K562 (cell line): ENCODE data around the gene MYBPHL. TPM values are rescaled to one million over a fixed set of nuclear protein-coding genes. Genes with fewer than 3 reads are reported as not detected.
A peak's percentile ranks its signal among the peaks of the same experiment; 100 is the strongest.

ENCODE experiments used
- HDAC2 ChIP-seq: fragments of 450-650 bp; IDR thresholded peaks from 2 replicates; pipeline ENCODE4 v1.6.1; 2016; ENCODE audit warnings: mild to moderate bottlenecking
- IRF2 ChIP-seq: sonication (generic); formaldehyde crosslinking; IDR thresholded peaks from 2 replicates; pipeline ENCODE4 v1.8.1; 2022; ENCODE audit warnings: mild to moderate bottlenecking, missing genetic modification reagents
- LEF1 ChIP-seq: fragments of 450-650 bp; IDR thresholded peaks from 2 replicates; pipeline ENCODE4 v1.6.1; 2016; ENCODE audit warnings: mild to moderate bottlenecking
- MAZ ChIP-seq, 2 experiments: fragments of 450-650 bp in 1 of 2; sonication (generic) in 1 of 2; formaldehyde crosslinking; IDR thresholded peaks in 1 of 2; conservative IDR thresholded peaks in 1 of 2; 2 replicates each; pipeline versions ENCODE4 v1.4.0 to v1.5.0; 2020; ENCODE audit warnings: mild to moderate bottlenecking in 1 of 2, missing genetic modification reagents in 1 of 2
- MEF2A ChIP-seq: IDR thresholded peaks from 2 replicates; pipeline ENCODE4 v1.6.1; 2011; ENCODE audit warnings: low read depth, mild to moderate bottlenecking, low read length, moderate library complexity; ENCODE audit not compliant: control insufficient read depth
- MEF2D ChIP-seq: conservative IDR thresholded peaks from 2 replicates; pipeline ENCODE4 v1.6.1; 2016; ENCODE audit warnings: low read depth, missing genetic modification characterization, missing compliant biosample characterization
- NCOR1 ChIP-seq: fragments of 450-650 bp; IDR thresholded peaks from 2 replicates; pipeline ENCODE4 v1.6.1; 2016; ENCODE audit warnings: mild to moderate bottlenecking, moderate library complexity
- NFE2L1 ChIP-seq: fragments of 450-650 bp; IDR thresholded peaks from 2 replicates; pipeline ENCODE4 v1.6.1; 2016; ENCODE audit warnings: missing genetic modification characterization, low read depth, mild to moderate bottlenecking, missing compliant biosample characterization, moderate library complexity, borderline replicate concordance
- PHB ChIP-seq: fragments of 250-450 bp; sonication (Bioruptor Pico); IDR thresholded peaks from 2 replicates; pipeline ENCODE4 v1.5.0; 2021
- PRMT5 ChIP-seq: sonication (generic); formaldehyde crosslinking; IDR thresholded peaks from 2 replicates; pipeline ENCODE4 v1.5.0; 2020; ENCODE audit warnings: missing genetic modification reagents
- RAD21 ChIP-seq, 2 experiments: fragments of 250-450 bp in 1 of 2; fragments of 450-650 bp in 1 of 2; sonication (Bioruptor Pico) in 1 of 2; formaldehyde crosslinking in 1 of 2; IDR thresholded peaks in 1 of 2; conservative IDR thresholded peaks in 1 of 2; 2 replicates each; pipeline versions ENCODE4 v1.4.0 to v1.8.0; 2020 to 2022; ENCODE audit warnings: mild to moderate bottlenecking in 2 of 2, moderate library complexity in 1 of 2
- RB1 ChIP-seq: fragments of 450-650 bp; IDR thresholded peaks from 2 replicates; pipeline ENCODE4 v1.6.1; 2017; ENCODE audit warnings: low read depth, mild to moderate bottlenecking
- RERE ChIP-seq: sonication (generic); formaldehyde crosslinking; IDR thresholded peaks from 2 replicates; pipeline ENCODE4 v1.8.0; 2023; ENCODE audit warnings: missing genetic modification reagents, mild to moderate bottlenecking, borderline replicate concordance
- SOX6 ChIP-seq: fragments of 450-650 bp; IDR thresholded peaks from 2 replicates; pipeline ENCODE4 v1.6.1; 2014; ENCODE audit warnings: mild to moderate bottlenecking
- STAT5A ChIP-seq: IDR thresholded peaks from 2 replicates; pipeline ENCODE4 v1.6.1; 2012; ENCODE audit warnings: low read length, inconsistent platforms, borderline replicate concordance
- TAF9B ChIP-seq: fragments of 450-650 bp; IDR thresholded peaks from 2 replicates; pipeline ENCODE4 v1.6.1; 2018; ENCODE audit warnings: mild to moderate bottlenecking; ENCODE audit not compliant: partially characterized antibody
- polyA plus RNA-seq, 8 experiments: library from polyadenylated mRNA; depleted of rRNA in 4 of 8; stranded (reverse) in 5 of 8; unstranded in 3 of 8; fragments of >200 nt; fragmentation: Nextera tagmentation in 2 of 8; fragmentation: Illumina TruSeq in 1 of 8; extraction: Ambion mirVana in 2 of 8; extraction: Trizol in 1 of 8; gene quantifications; 2 replicates each; pipeline versions ENCODE4 v1.2.1 to v1.2.3, GENCODE V29; 2011 to 2014; ENCODE audit warnings: inconsistent platforms in 1 of 8, missing spikeins in 1 of 8
- total RNA-seq, 7 experiments: library from RNA; depleted of rRNA in 6 of 7; stranded (reverse); fragments of >200 nt in 6 of 7; fragmentation: Illumina TruSeq in 2 of 7; extraction: Trizol in 2 of 7; gene quantifications; 2 replicates each; pipeline versions ENCODE4 v1.2.1 to v1.2.3, GENCODE V29; 2011 to 2021; ENCODE audit warnings: low replicate concordance in 1 of 7
- TF ChIP-seq, protein P1 (sequence below): sonication (generic); formaldehyde crosslinking; IDR thresholded peaks from 2 replicates; pipeline ENCODE4 v1.8.0; 2022; ENCODE audit warnings: missing genetic modification reagents, mild to moderate bottlenecking, moderate library complexity, borderline replicate concordance
- TF ChIP-seq, protein P2 (sequence below), 2 experiments: IDR thresholded peaks; 2 replicates each; pipeline ENCODE4 v1.6.1; 2011; ENCODE audit warnings: borderline replicate concordance in 1 of 2, control low read depth in 1 of 2, low read depth in 1 of 2, low read length in 1 of 2, mild to moderate bottlenecking in 1 of 2, mixed read lengths in 1 of 2, moderate library complexity in 1 of 2; ENCODE audit not compliant: insufficient read depth in 1 of 2, insufficient read length in 1 of 2, poor library complexity in 1 of 2, severe bottlenecking in 1 of 2; ENCODE audit errors: extremely low read depth in 1 of 2

Gene MYBPHL
- total and polyA plus RNA-seq, 9 of the 15 experiments (the other 6 are each of a cell fraction or from before 2014, with no cell fraction given), result 0.20 to 1.9 (median 0.33) TPM

DNA sequence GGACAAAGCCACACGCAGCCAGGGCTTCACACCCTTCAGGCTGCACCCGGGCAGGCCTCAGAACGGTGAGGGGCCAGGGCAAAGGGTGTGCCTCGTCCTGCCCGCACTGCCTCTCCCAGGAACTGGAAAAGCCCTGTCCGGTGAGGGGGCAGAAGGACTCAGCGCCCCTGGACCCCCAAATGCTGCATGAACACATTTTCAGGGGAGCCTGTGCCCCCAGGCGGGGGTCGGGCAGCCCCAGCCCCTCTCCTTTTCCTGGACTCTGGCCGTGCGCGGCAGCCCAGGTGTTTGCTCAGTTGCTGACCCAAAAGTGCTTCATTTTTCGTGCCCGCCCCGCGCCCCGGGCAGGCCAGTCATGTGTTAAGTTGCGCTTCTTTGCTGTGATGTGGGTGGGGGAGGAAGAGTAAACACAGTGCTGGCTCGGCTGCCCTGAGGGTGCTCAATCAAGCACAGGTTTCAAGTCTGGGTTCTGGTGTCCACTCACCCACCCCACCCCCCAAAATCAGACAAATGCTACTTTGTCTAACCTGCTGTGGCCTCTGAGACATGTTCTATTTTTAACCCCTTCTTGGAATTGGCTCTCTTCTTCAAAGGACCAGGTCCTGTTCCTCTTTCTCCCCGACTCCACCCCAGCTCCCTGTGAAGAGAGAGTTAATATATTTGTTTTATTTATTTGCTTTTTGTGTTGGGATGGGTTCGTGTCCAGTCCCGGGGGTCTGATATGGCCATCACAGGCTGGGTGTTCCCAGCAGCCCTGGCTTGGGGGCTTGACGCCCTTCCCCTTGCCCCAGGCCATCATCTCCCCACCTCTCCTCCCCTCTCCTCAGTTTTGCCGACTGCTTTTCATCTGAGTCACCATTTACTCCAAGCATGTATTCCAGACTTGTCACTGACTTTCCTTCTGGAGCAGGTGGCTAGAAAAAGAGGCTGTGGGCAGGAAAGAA is 32.0 kb downstream of the MYBPHL start (continued):
- no peak for TF ChIP-seq RERE (CRISPR knock-in tag)
- no peak for TF ChIP-seq PRMT5 (CRISPR knock-in tag)
- peak; percentile 75; the same call in 1 of the 2 replicates for TF ChIP-seq MEF2D (tag)
- peak in 1 of 2 experiments; percentile 15; a peak in 1 of 4 replicates for TF ChIP-seq RAD21 (CRISPR knock-in tag; conservative IDR thresholded peaks at IDR 0.05 in 1 of 2, IDR thresholded peaks at IDR 0.05 in 1 of 2)
- peak; percentile 95 for TF ChIP-seq MEF2A
- no peak; the same call in 1 of the 2 replicates for TF ChIP-seq HDAC2
- TF ChIP-seq, protein P1, sequence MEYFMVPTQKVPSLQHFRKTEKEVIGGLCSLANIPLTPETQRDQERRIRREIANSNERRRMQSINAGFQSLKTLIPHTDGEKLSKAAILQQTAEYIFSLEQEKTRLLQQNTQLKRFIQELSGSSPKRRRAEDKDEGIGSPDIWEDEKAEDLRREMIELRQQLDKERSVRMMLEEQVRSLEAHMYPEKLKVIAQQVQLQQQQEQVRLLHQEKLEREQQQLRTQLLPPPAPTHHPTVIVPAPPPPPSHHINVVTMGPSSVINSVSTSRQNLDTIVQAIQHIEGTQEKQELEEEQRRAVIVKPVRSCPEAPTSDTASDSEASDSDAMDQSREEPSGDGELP (CRISPR knock-in tag), result 0 out of 2 replicates have a peak, but pooled peaks have one; percentile 27
- TF ChIP-seq PHB (CRISPR knock-in tag), result 0 out of 2 replicates have a peak, but pooled peaks have one; percentile 56
- TF ChIP-seq TAF9B, result no peak
- TF ChIP-seq STAT5A, result peak; percentile 61; the same call in 1 of the 2 replicates
- no peak for TF ChIP-seq IRF2 (CRISPR knock-in tag)
- peak; percentile 68; the same call in 1 of the 2 replicates for TF ChIP-seq SOX6
- TF ChIP-seq LEF1, result peak; percentile 68
- no peak for TF ChIP-seq NCOR1
- TF ChIP-seq MAZ (CRISPR knock-in tag; conservative IDR thresholded peaks at IDR 0.05 in 1 of 2, IDR thresholded peaks at IDR 0.05 in 1 of 2), result 0 out of 4 replicates have a peak, but pooled peaks of 1 of the 2 experiments have one; percentile 21
- TF ChIP-seq NFE2L1 (tag), result no peak
- no peak; the same call in 1 of the 2 replicates for TF ChIP-seq RB1
- TF ChIP-seq, protein P2, sequence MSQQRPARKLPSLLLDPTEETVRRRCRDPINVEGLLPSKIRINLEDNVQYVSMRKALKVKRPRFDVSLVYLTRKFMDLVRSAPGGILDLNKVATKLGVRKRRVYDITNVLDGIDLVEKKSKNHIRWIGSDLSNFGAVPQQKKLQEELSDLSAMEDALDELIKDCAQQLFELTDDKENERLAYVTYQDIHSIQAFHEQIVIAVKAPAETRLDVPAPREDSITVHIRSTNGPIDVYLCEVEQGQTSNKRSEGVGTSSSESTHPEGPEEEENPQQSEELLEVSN (IDR thresholded peaks at IDR 0.05; ENCODE audit: borderline replicate concordance in 1 of 2, extremely low read depth in 1 of 2, insufficient read depth in 1 of 2, insufficient read length in 1 of 2, low read depth in 1 of 2, low read length in 1 of 2, poor library complexity in 1 of 2, severe bottlenecking in 1 of 2), result peak in 1 of 2 experiments; percentile 29
